GM12873 (cell line): Measurements from ENCODE around the gene PHF21B.

Experiments
- CTCF ChIP-seq: IDR thresholded peaks from 2 replicates; pipeline ENCODE4 v1.5.1; 2012; ENCODE audit warnings: low read depth, mild to moderate bottlenecking, moderate library complexity, low read length, control low read depth; ENCODE audit not compliant: insufficient read depth; ENCODE audit errors: missing control alignments

PHF21B gene

GRCh38 chr22:44996648-44997047, 13.2 kb downstream of the PHF21B start:
- TF ChIP-seq CTCF: no peak

- TF ChIP-seq CTCF: no peak
Observed at GRCh38 chr22:44996120-44996519, 13.7 kb downstream of the PHF21B start.

GRCh38 chr22:44995715-44996114, 14.1 kb downstream of the PHF21B start:
- no peak for TF ChIP-seq CTCF

- no peak for TF ChIP-seq CTCF
Observed at GRCh38 chr22:44995105-44995514, 14.7 kb downstream of the PHF21B start.

GRCh38 chr22:44994399-44995104, 15.3 kb downstream of the PHF21B start:
- no peak for TF ChIP-seq CTCF

- no peak for TF ChIP-seq CTCF
Observed at GRCh38 chr22:44992166-44992565, 17.6 kb downstream of the PHF21B start.

GRCh38 chr22:44991218-44991617, 18.6 kb downstream of the PHF21B start:
- TF ChIP-seq CTCF: no peak

- TF ChIP-seq CTCF: no peak
Observed at GRCh38 chr22:44990810-44991209, 19.0 kb downstream of the PHF21B start.
